H4 (cell line): ENCODE measurements around the gene ZCCHC13. TPM values are rescaled to one million over a fixed set of nuclear protein-coding genes. Genes with fewer than 3 reads are reported as not detected.
"Not testable (repeated sequence)": the region's sequence is repeated elsewhere in the genome, so short reads cannot be mapped to it uniquely, and the experiment has no call there.

ENCODE experiments used
- DNase-seq: peaks from one replicate; pipeline ENCODE4 v3.0.0-alpha.2; 2015; ENCODE audit warnings: low spot score
- total RNA-seq: library from RNA; depleted of rRNA; stranded (reverse); fragments of >200 nt; shearing (Covaris generic); gene quantifications from 2 replicates; pipeline ENCODE4 v1.2.3, GENCODE V29; 2014; rRNA removed

The ZCCHC13 gene
- total RNA-seq, 1 experiment from 2014 or later, result not detected

DNA sequence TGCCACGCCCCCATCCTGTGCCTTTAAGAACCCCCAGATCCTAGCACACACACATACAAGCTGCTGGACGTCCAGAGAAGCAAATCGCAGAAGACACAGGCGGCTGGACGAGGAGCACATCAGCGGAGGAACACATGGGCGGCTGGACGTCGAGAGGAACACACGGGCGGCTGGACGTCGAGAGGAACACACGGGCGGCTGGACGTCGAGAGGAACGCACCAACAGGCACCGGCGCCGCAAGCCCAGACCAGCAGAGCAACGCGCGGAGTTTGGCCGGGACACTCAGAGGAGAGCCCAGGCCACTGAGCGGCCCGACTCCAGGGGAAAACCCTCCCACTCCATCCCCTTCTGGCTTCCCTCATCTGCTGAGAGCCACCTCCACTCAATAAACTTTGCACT lies 17.2 kb downstream of the ZCCHC13 start:
- DNase-seq, result no peak

- DNase-seq, result no peak
These were observed 20.2 kb downstream of the ZCCHC13 start for GRCh38 chrX:74324131-74324530.

- DNase-seq, result no peak
These were observed 21.4 kb downstream of the ZCCHC13 start for GRCh38 chrX:74325130-74326059.

GRCh38 chrX:74338852-74339251 lies 34.9 kb downstream of the ZCCHC13 start:
- DNase-seq, result no peak

DNA sequence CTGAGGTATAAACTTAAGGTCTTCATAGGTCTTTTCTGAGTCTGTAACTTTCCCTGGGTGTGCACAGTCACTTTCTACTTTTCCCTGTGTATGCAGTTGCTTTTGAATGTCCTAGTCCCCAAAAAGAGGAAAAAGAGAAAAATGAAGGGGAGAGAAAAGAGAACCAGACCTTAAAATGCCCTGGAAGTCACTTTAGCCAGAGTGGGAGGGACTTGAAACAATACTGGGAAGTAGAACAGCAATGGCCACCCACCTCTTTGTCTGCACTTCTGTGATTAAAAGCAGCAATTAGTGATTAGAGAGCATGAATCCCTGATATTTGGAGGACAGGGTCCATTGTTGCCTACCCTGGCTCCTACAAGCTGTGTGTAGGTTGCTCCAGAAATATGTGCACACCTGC lies 36.1 kb downstream of the ZCCHC13 start:
- no peak for DNase-seq

DNA sequence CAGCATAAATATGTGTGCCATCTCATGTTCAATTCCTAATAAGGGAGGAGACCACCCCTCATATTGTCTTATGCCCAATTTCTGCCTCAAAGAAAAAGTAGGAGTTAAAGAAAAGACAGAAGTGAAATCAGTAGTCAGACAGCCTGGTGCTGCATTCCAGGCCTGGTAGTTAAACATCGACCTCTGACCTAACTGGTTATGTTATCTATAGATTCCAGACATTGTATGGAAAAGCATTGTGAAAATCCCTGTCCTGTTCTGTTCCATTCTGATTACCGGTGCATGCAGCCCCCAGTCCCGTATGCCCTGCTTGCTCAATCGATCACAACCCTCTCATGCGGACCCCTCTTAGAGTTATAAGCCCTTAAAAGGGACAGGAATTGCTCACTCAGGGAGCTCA lies 38.2 kb downstream of the ZCCHC13 start:
- DNase-seq, result not testable (repeated sequence)

DNA sequence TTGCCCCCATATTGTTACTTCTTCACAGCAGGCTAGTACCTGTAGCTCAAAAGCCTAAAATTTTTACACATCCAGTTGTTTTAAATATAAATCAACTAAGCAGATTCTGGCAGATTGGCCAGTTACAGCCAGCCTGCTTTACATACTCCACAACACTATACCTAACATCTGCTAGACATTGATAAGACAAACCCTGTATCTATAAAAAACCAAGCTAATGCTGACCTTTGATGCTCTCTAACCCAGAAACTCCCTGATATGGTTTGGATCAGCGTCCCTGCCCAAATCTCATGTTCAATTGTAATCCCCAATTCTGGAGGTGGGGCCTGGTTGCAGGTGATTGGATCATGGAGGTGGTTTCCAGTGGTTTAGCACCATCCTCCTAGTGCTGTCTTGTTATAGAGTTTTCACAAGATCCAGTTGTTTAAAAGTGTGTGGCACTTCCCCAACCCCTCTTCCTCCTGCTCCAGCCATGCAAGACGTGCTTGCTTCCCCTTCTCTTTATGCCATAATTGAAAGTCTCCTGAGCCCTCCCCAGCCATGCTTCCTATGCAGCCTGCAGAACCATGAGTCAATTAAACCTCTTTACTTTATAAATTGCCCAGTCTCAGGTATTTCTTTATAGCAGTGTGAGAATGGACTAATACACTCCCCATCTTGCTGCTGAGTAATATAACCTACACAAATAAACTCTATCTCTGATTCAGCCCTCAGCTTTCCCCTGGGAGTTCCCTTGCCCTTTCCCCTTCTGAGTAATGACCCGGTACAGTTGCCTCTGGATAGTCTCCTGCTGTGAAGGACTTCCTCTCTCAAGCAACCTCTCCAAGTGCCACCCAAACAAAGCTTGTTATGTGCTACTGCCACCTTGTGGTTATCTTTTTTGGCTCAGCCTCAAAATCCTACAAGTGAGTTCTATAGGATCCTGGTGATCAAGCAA lies 39.6 kb downstream of the ZCCHC13 start:
- DNase-seq, result peak; percentile 92

DNA sequence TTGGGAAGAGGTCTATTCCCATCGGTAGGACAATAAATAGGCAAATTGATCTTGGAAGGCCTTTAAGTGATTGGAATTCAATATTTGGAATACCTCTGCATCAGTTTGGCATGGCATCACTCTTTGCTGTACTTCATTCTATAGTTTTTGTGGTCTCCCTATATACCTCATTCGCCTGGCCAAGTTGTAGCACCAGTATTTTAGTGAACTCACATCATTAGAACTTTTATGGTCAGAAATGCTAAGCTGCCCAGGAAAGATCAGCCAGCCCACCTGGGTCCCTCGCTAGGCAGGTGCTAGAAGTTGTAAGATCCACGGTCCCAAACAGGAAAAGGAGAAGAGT lies 40.3 kb downstream of the ZCCHC13 start:
- no peak for DNase-seq

- DNase-seq, result no peak
These were observed 42.1 kb downstream of the ZCCHC13 start for GRCh38 chrX:74346088-74346487.

- peak; percentile 9 for DNase-seq
These were observed 45.4 kb downstream of the ZCCHC13 start for GRCh38 chrX:74349387-74349786.

GRCh38 chrX:74351760-74352159 lies 47.8 kb downstream of the ZCCHC13 start:
- no peak for DNase-seq

DNA sequence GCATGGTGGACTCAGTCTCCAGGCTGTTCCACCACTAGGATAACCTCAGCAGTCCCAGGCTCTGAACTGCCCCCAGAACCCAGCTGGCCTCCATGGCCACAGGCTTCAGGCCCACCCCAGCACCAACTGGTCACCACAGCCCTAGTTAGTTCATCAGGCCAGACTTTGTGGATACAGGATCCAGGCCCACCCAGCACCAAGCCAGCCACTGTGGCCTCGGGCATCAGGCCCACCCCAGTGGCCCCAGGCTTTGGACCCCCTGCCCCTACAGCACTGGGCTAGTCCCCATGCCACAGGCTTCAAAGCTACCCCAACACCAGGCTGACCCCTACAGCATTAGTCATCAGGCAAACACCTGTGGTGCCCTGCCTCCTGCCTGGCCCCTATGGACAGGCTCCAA lies 50.0 kb downstream of the ZCCHC13 start:
- no peak for DNase-seq

Other genes with a start within 250 kb of the ZCCHC13 start
- gene SLC16A2, start 117.3 kb downstream of the ZCCHC13 start, total RNA-seq, result 3.8 and 4.9 TPM in 2 replicates